K562 (cell line): ENCODE measurements around the gene HOXB5. TPM values are rescaled to one million over a fixed set of nuclear protein-coding genes. Genes with fewer than 3 reads are reported as not detected.

Experiments used
- ADNP ChIP-seq: fragments of 200-800 bp; sonication (Bioruptor generic); IDR thresholded peaks from 2 replicates; pipeline ENCODE4 v1.6.1; 2016; ENCODE audit warnings: missing genetic modification characterization, missing compliant biosample characterization
- ATF3 ChIP-seq, 2 experiments: fragments of 450-650 bp in 1 of 2; sonication (generic) in 1 of 2; formaldehyde crosslinking in 1 of 2; IDR thresholded peaks in 1 of 2; conservative IDR thresholded peaks in 1 of 2; 2 replicates each; pipeline versions ENCODE4 v1.6.1 to v1.8.1; 2016 to 2023; ENCODE audit warnings: mild to moderate bottlenecking in 2 of 2, moderate library complexity in 2 of 2, inconsistent platforms in 1 of 2, missing genetic modification reagents in 1 of 2
- BMI1 ChIP-seq: fragments of 150-350 bp; IDR thresholded peaks from 2 replicates; pipeline ENCODE4 v1.6.1; 2014; ENCODE audit warnings: low read length
- BRD4 ChIP-seq: fragments of 200-600 bp; sonication (generic); IDR thresholded peaks from 2 replicates; pipeline ENCODE4 v1.6.1; 2017; ENCODE audit warnings: inconsistent platforms
- CC2D1A ChIP-seq: fragments of 450-650 bp; IDR thresholded peaks from 2 replicates; pipeline ENCODE4 v1.6.1; 2017; ENCODE audit warnings: mild to moderate bottlenecking
- CREB1 ChIP-seq, 2 experiments: sonication (generic) in 1 of 2; formaldehyde crosslinking in 1 of 2; IDR thresholded peaks; 2 replicates each; pipeline versions ENCODE4 v1.6.1 to v1.8.0; 2012 to 2022; ENCODE audit warnings: inconsistent platforms in 1 of 2, mild to moderate bottlenecking in 1 of 2, missing genetic modification reagents in 1 of 2, moderate library complexity in 1 of 2
- DIDO1 ChIP-seq: fragments of 450-650 bp; IDR thresholded peaks from 2 replicates; pipeline ENCODE4 v1.6.1; 2016; ENCODE audit warnings: low read depth, missing biosample characterization, missing genetic modification characterization
- HNRNPL ChIP-seq: fragments of 200-400 bp; formaldehyde crosslinking; IDR thresholded peaks from 2 replicates; pipeline ENCODE4 v1.6.1; 2017; ENCODE audit warnings: low read depth, mild to moderate bottlenecking, low read length
- IFI16 ChIP-seq: fragments of 250-450 bp; sonication (Bioruptor Pico); IDR thresholded peaks from 2 replicates; pipeline ENCODE4 v2.1.2; 2022; ENCODE audit warnings: mild to moderate bottlenecking, inconsistent platforms
- PCBP2 ChIP-seq: fragments of 200-400 bp; formaldehyde crosslinking; IDR thresholded peaks from 2 replicates; pipeline ENCODE4 v1.6.1; 2018; ENCODE audit warnings: low read length, low read depth, mild to moderate bottlenecking, moderate library complexity; ENCODE audit not compliant: poor library complexity, severe bottlenecking
- POLR2A ChIP-seq: fragments of 450-650 bp; conservative IDR thresholded peaks from 2 replicates; pipeline ENCODE4 v1.6.1; 2016
- SNRNP70 ChIP-seq: fragments of 200-400 bp; formaldehyde crosslinking; optimal IDR thresholded peaks from 2 replicates; pipeline ENCODE3; 2017; ENCODE audit warnings: low read depth, low read length
- SP2 ChIP-seq: IDR thresholded peaks from 2 replicates; pipeline ENCODE4 v1.6.1; 2011; ENCODE audit warnings: mild to moderate bottlenecking, low read depth, low read length, moderate library complexity; ENCODE audit not compliant: poor library complexity, severe bottlenecking; ENCODE audit errors: extremely low read depth
- SRSF7 ChIP-seq: fragments of 200-400 bp; formaldehyde crosslinking; optimal IDR thresholded peaks from 2 replicates; pipeline ENCODE3; 2017; ENCODE audit warnings: mild to moderate bottlenecking, low read depth, low read length
- STAT5B ChIP-seq: fragments of 250-450 bp; sonication (Bioruptor Pico); IDR thresholded peaks from 2 replicates; pipeline ENCODE4 v1.8.0; 2021; ENCODE audit warnings: mild to moderate bottlenecking, inconsistent platforms
- TAF15 ChIP-seq: fragments of 200-400 bp; formaldehyde crosslinking; IDR thresholded peaks from 2 replicates; pipeline ENCODE4 v1.6.1; 2017; ENCODE audit warnings: mild to moderate bottlenecking, low read depth, low read length, moderate library complexity
- YBX1 ChIP-seq: fragments of 450-650 bp; IDR thresholded peaks from 2 replicates; pipeline ENCODE4 v1.7.1; 2016; ENCODE audit warnings: mild to moderate bottlenecking
- ZEB2 ChIP-seq: fragments of 450-650 bp; IDR thresholded peaks from 2 replicates; pipeline ENCODE4 v1.6.1; 2016
- ZNF143 ChIP-seq: sonication (generic); formaldehyde crosslinking; IDR thresholded peaks from 2 replicates; pipeline ENCODE4 v1.9.0; 2022; ENCODE audit warnings: mild to moderate bottlenecking, missing genetic modification reagents
- ZNF239 ChIP-seq: fragments of 250-450 bp; sonication (Bioruptor Pico); IDR thresholded peaks from 2 replicates; pipeline ENCODE4 v1.4.0; 2020; ENCODE audit warnings: mild to moderate bottlenecking
- ZSCAN29 ChIP-seq: fragments of 450-650 bp; IDR thresholded peaks from 2 replicates; pipeline ENCODE4 v1.6.1; 2017
- polyA plus RNA-seq, 8 experiments: library from polyadenylated mRNA; depleted of rRNA in 4 of 8; stranded (reverse) in 5 of 8; unstranded in 3 of 8; fragments of >200 nt; fragmentation: Nextera tagmentation in 2 of 8; fragmentation: Illumina TruSeq in 1 of 8; extraction: Ambion mirVana in 2 of 8; extraction: Trizol in 1 of 8; gene quantifications; 2 replicates each; pipeline versions ENCODE4 v1.2.1 to v1.2.3, GENCODE V29; 2011 to 2014; ENCODE audit warnings: inconsistent platforms in 1 of 8, missing spikeins in 1 of 8
- total RNA-seq, 7 experiments: library from RNA; depleted of rRNA in 6 of 7; stranded (reverse); fragments of >200 nt in 6 of 7; fragmentation: Illumina TruSeq in 2 of 7; extraction: Trizol in 2 of 7; gene quantifications; 2 replicates each; pipeline versions ENCODE4 v1.2.1 to v1.2.3, GENCODE V29; 2011 to 2021; ENCODE audit warnings: low replicate concordance in 1 of 7
- TF ChIP-seq, protein P1 (sequence below): fragments of 450-650 bp; IDR thresholded peaks from 2 replicates; pipeline ENCODE4 v1.6.1; 2016; ENCODE audit warnings: borderline replicate concordance
- TF ChIP-seq, protein P2 (sequence below): sonication (generic); formaldehyde crosslinking; IDR thresholded peaks from 2 replicates; pipeline ENCODE4 v1.8.0; 2022; ENCODE audit warnings: missing genetic modification reagents, mild to moderate bottlenecking, borderline replicate concordance
- TF ChIP-seq, protein P3 (sequence below): fragments of 250-450 bp; sonication (Bioruptor Pico); IDR thresholded peaks from 2 replicates; pipeline ENCODE4 v1.6.1; 2021; ENCODE audit warnings: mild to moderate bottlenecking

HOXB5 gene
- total and polyA plus RNA-seq, 9 of the 15 experiments (the other 6 are each of a cell fraction or from before 2014, with no cell fraction given) = 0.24 to 2.7 (median 0.65) TPM

DNA sequence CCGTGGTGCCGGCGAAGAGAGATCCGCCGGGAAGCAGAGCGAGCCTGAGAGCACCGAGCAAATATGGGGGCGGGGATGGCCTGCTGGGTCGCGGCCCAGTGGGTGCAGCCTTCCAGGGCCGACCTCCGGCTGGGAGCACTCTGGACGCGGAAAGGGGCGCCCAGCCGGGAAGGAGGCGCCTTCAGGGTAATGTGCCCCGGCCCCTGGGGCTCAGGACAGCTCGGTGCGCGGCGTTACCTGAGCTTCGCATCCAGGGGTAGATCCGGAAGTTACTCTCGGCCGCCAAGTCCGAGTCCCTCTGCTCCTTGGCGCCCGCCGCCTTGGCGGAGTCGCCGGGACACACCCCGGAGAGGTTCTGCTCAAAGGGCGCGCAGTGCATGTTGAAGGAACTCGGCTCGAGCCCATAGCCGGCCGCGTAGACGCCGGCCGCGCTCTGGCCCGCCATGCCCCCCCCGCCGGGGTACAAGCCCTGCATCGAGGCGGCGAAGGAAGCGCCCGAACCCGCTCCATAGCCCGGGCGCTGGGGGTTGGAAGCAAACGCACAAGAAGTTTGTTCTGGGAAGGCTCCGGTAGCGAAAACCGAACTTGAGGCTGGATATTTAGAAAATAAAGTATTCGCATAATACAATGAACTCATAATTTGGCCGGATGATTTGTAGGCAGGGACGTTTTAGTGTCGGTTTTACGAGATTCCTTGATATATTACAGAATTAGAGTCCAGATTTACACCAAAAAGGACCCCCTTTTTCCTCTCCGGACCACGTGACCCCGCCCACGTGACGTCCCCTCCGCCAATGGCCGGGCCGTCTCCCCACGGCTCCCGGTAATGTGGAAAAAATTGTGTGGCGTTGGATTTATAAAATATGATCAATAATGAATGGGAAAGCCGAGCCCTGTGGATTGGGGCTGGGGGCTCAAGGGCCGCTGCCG, 17.0 kb upstream of the HOXB5 start, which contains the start of gene HOXB7 (continued):
- TF ChIP-seq ATF3 (IDR thresholded peaks at IDR 0.05) (no peak), ATF3 (CRISPR knock-in tag; conservative IDR thresholded peaks at IDR 0.05) (no peak), SRSF7 (no peak), HNRNPL (no peak), IFI16 (CRISPR knock-in tag) (no peak), ZEB2 (no peak), YBX1 (no peak), POLR2A (peak; percentile 47; the same call in 1 of the 2 replicates), ADNP (tag) (no peak), STAT5B (CRISPR knock-in tag) (no peak), ZSCAN29 (peak; percentile 99), BMI1 (no peak), SNRNP70 (no peak), BRD4 (0 out of 2 replicates have a peak, but pooled peaks have one; percentile 8), CREB1 (IDR thresholded peaks at IDR 0.05) (no peak), CREB1 (CRISPR knock-in tag; IDR thresholded peaks at IDR 0.05) (no peak), PCBP2 (no peak), ZNF143 (CRISPR knock-in tag) (no peak), CC2D1A (no peak), SP2 (no peak), ZNF239 (CRISPR knock-in tag) (no peak), DIDO1 (tag) (no peak), TAF15 (no peak)
- TF ChIP-seq, protein P1, sequence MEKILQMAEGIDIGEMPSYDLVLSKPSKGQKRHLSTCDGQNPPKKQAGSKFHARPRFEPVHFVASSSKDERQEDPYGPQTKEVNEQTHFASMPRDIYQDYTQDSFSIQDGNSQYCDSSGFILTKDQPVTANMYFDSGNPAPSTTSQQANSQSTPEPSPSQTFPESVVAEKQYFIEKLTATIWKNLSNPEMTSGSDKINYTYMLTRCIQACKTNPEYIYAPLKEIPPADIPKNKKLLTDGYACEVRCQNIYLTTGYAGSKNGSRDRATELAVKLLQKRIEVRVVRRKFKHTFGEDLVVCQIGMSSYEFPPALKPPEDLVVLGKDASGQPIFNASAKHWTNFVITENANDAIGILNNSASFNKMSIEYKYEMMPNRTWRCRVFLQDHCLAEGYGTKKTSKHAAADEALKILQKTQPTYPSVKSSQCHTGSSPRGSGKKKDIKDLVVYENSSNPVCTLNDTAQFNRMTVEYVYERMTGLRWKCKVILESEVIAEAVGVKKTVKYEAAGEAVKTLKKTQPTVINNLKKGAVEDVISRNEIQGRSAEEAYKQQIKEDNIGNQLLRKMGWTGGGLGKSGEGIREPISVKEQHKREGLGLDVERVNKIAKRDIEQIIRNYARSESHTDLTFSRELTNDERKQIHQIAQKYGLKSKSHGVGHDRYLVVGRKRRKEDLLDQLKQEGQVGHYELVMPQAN = no peak
- TF ChIP-seq, protein P2, sequence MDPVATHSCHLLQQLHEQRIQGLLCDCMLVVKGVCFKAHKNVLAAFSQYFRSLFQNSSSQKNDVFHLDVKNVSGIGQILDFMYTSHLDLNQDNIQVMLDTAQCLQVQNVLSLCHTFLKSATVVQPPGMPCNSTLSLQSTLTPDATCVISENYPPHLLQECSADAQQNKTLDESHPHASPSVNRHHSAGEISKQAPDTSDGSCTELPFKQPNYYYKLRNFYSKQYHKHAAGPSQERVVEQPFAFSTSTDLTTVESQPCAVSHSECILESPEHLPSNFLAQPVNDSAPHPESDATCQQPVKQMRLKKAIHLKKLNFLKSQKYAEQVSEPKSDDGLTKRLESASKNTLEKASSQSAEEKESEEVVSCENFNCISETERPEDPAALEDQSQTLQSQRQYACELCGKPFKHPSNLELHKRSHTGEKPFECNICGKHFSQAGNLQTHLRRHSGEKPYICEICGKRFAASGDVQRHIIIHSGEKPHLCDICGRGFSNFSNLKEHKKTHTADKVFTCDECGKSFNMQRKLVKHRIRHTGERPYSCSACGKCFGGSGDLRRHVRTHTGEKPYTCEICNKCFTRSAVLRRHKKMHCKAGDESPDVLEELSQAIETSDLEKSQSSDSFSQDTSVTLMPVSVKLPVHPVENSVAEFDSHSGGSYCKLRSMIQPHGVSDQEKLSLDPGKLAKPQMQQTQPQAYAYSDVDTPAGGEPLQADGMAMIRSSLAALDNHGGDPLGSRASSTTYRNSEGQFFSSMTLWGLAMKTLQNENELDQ (CRISPR knock-in tag) = no peak
- TF ChIP-seq, protein P3, sequence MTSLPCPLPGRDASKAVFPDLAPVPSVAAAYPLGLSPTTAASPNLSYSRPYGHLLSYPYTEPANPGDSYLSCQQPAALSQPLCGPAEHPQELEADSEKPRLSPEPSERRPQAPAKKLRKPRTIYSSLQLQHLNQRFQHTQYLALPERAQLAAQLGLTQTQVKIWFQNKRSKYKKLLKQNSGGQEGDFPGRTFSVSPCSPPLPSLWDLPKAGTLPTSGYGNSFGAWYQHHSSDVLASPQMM (CRISPR knock-in tag) = no peak
